Right hindlimb (tissue), 1 donor: ENCODE data around the gene APPL2.

Experiments
- DNase-seq: peaks from one replicate; pipeline ENCODE4 v3.0.0-alpha.2; 2018

APPL2 gene

GRCh38 chr12:105222284-105222655 is 13.7 kb downstream of the APPL2 start:
- DNase-seq: no peak

GRCh38 chr12:105221583-105222283 is 14.2 kb downstream of the APPL2 start:
- DNase-seq: no peak

GRCh38 chr12:105220929-105221290 is 15.1 kb downstream of the APPL2 start:
- no peak for DNase-seq

- DNase-seq: no peak
Observed at GRCh38 chr12:105220150-105220928, 15.6 kb downstream of the APPL2 start.

- no peak for DNase-seq
Observed at GRCh38 chr12:105219261-105220028, 16.5 kb downstream of the APPL2 start.

- DNase-seq: no peak
Observed at GRCh38 chr12:105218434-105218833, 17.5 kb downstream of the APPL2 start.

- DNase-seq: no peak
Observed at GRCh38 chr12:105214670-105215375, 21.2 kb downstream of the APPL2 start.

GRCh38 chr12:105214148-105214547 is 21.8 kb downstream of the APPL2 start:
- DNase-seq: no peak

GRCh38 chr12:105212438-105212837 is 23.5 kb downstream of the APPL2 start:
- no peak for DNase-seq

- no peak for DNase-seq
Observed at GRCh38 chr12:105209091-105209490, 26.9 kb downstream of the APPL2 start.

GRCh38 chr12:105206686-105207374 is 29.1 kb downstream of the APPL2 start:
- DNase-seq: no peak

- no peak for DNase-seq
Observed at GRCh38 chr12:105205322-105206048, 30.5 kb downstream of the APPL2 start.

- no peak for DNase-seq
Observed at GRCh38 chr12:105204916-105205315, 31.1 kb downstream of the APPL2 start.

- DNase-seq: no peak
Observed at GRCh38 chr12:105204127-105204526, 31.8 kb downstream of the APPL2 start.

GRCh38 chr12:105202202-105202601 is 33.8 kb downstream of the APPL2 start:
- DNase-seq: no peak

- DNase-seq: no peak
Observed at GRCh38 chr12:105201299-105201698, 34.7 kb downstream of the APPL2 start.

- no peak for DNase-seq
Observed at GRCh38 chr12:105200385-105200784, 35.6 kb downstream of the APPL2 start.

- no peak for DNase-seq
Observed at GRCh38 chr12:105198961-105199360, 37.0 kb downstream of the APPL2 start.

GRCh38 chr12:105196090-105196489 is 39.9 kb downstream of the APPL2 start:
- DNase-seq: no peak

- no peak for DNase-seq
Observed at GRCh38 chr12:105194947-105195346, 41.0 kb downstream of the APPL2 start.

GRCh38 chr12:105192624-105193225 is 43.2 kb downstream of the APPL2 start:
- no peak for DNase-seq
